Panc1 (cell line): ENCODE results near the gene SHISA4. TPM values are rescaled to one million over a fixed set of nuclear protein-coding genes. Genes with fewer than 3 reads are reported as not detected.

Experiments
- ATAC-seq: fragments of 200-7000 bp; cut with Tn5 transposase; 2 replicates; pipeline ENCODE4 v1.9.1; 2020; ENCODE audit warnings: mild to moderate bottlenecking, moderate library complexity
- BruUV-seq: library from RNA; stranded (reverse); fragments of 400-500 nt; replicated peaks from 2 replicates; lab custom pipeline; 2021; lab: Mats Ljungman, UMichigan
- CTCF ChIA-PET: fragments of 300-600 bp; sonication (Branson Sonifier 250); formaldehyde crosslinking; loops from one replicate; lab custom pipeline; 2022; ENCODE audit warnings: antibody characterized with exemption; lab: Charles Lee
- POLR2A ChIA-PET: fragments of 300-600 bp; sonication (Branson Sonifier 250); formaldehyde crosslinking; loops from one replicate; lab custom pipeline; 2022; ENCODE audit warnings: antibody characterized with exemption; lab: Charles Lee
- DNase-seq: peaks from one replicate; pipeline ENCODE4 v3.0.0-alpha.2; 2010; ENCODE audit warnings: low read depth, low spot score
- H3K27ac ChIP-seq: 2 replicates; pipeline ENCODE4 v1.5.1; 2011; ENCODE audit warnings: mild to moderate bottlenecking, low read length, inconsistent platforms
- H3K27me3 ChIP-seq: fragments of 200-500 bp; sonication (Bioruptor generic); 2 replicates; pipeline ENCODE4 v1.6.0; 2014; ENCODE audit warnings: low read length, inconsistent platforms; ENCODE audit not compliant: control insufficient read depth, insufficient read depth
- H3K36me3 ChIP-seq: fragments of 200-500 bp; sonication (Bioruptor generic); 2 replicates; pipeline ENCODE4 v1.5.1; 2014; ENCODE audit warnings: inconsistent platforms, mild to moderate bottlenecking, low read length, moderate library complexity; ENCODE audit not compliant: control insufficient read depth, insufficient read depth
- H3K4me1 ChIP-seq: 2 replicates; pipeline ENCODE4 v1.5.1; 2011; ENCODE audit warnings: inconsistent platforms, mild to moderate bottlenecking, low read length, moderate library complexity; ENCODE audit not compliant: control insufficient read depth, insufficient read depth
- H3K4me3 ChIP-seq, 2 experiments: 2 replicates each; pipeline ENCODE4 v1.5.1; 2011 to 2012; ENCODE audit warnings: low read depth in 2 of 2, low read length in 2 of 2, mild to moderate bottlenecking in 2 of 2, inconsistent platforms in 1 of 2, moderate library complexity in 1 of 2
- H3K9me3 ChIP-seq: fragments of 200-500 bp; sonication (Bioruptor generic); 2 replicates; pipeline ENCODE4 v1.5.1; 2014; ENCODE audit warnings: low read depth, mild to moderate bottlenecking, inconsistent platforms, low read length, moderate library complexity; ENCODE audit not compliant: control insufficient read depth, insufficient read depth
- POLR2AphosphoS5 ChIP-seq: IDR thresholded peaks from 2 replicates; pipeline ENCODE4 v1.6.1; 2012; ENCODE audit warnings: mild to moderate bottlenecking, low read depth, low read length, moderate library complexity
- REST ChIP-seq, 2 experiments: IDR thresholded peaks; 2 replicates each; pipeline ENCODE4 v1.6.1; 2011 to 2012; ENCODE audit warnings: low read depth in 2 of 2, control low read depth in 1 of 2, low read length in 1 of 2, mild to moderate bottlenecking in 1 of 2, moderate library complexity in 1 of 2; ENCODE audit not compliant: insufficient read depth in 1 of 2
- SIN3A ChIP-seq: IDR thresholded peaks from 2 replicates; pipeline ENCODE4 v1.6.1; 2012; ENCODE audit warnings: low read depth, mild to moderate bottlenecking, low read length, moderate library complexity, borderline replicate concordance; ENCODE audit not compliant: insufficient read depth
- TCF7L2 ChIP-seq: IDR thresholded peaks from 2 replicates; pipeline ENCODE4 v1.6.1; 2011; ENCODE audit warnings: mild to moderate bottlenecking, low read depth, low read length, inconsistent platforms
- in situ Hi-C: cut with HindIII; loops from 2 replicates; pipeline ENCODE4 v1.10.0; 2016; ENCODE audit warnings: low sequenced_read_pairs, low pct_unique_long_range_greater_than_20kb
- intact Hi-C: fragments of 100-400 bp; cut with micrococcal nuclease; formaldehyde crosslinking; loops from one replicate; pipeline ENCODE4 v1.10.0; 2022; ENCODE audit not compliant: unreplicated experiment
- total RNA-seq: library from RNA; stranded (reverse); gene quantifications from one replicate; pipeline ENCODE4 v1.2.1, GENCODE V29; 2021; ENCODE audit not compliant: unreplicated experiment
- TF ChIP-seq, protein P1 (sequence below): fragments of 450-650 bp; IDR thresholded peaks from 2 replicates; pipeline ENCODE4 v1.5.1; 2017; ENCODE audit warnings: mild to moderate bottlenecking

SHISA4 gene
- total RNA-seq, 1 experiment from 2014 or later = 38.2 TPM

DNA sequence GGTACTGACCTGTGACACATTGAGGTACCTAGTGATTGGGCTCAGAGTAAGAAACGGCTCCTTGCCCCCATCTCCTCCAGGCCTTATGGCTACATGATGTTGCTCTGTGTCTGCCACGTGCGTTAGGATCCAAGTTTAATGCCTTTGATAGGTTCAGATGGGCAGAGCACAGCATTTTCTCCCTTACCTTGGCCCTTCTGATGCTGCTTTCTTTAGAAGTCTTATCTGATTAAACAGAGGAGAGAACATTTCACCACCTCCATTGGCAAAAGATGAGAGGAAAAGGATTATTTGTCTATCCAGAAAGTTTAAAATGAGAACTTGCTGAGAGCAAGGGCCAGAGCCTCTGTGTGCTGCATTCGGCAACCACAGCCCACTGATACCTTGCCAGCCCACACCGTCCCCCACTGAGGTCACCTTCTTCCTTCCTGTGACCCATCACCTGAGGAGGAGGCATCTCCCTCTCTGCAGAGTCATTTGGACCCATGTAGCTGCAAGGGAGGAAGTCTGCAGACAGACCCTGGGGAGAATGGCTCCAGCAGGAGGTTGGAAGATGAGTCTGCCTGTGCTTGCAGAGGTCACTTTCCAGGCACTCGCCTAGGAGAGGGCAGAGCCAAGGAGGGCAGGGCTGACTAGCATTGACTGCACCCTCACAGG lies 16.7 kb downstream of the SHISA4 start:
- TF ChIP-seq, protein P1, sequence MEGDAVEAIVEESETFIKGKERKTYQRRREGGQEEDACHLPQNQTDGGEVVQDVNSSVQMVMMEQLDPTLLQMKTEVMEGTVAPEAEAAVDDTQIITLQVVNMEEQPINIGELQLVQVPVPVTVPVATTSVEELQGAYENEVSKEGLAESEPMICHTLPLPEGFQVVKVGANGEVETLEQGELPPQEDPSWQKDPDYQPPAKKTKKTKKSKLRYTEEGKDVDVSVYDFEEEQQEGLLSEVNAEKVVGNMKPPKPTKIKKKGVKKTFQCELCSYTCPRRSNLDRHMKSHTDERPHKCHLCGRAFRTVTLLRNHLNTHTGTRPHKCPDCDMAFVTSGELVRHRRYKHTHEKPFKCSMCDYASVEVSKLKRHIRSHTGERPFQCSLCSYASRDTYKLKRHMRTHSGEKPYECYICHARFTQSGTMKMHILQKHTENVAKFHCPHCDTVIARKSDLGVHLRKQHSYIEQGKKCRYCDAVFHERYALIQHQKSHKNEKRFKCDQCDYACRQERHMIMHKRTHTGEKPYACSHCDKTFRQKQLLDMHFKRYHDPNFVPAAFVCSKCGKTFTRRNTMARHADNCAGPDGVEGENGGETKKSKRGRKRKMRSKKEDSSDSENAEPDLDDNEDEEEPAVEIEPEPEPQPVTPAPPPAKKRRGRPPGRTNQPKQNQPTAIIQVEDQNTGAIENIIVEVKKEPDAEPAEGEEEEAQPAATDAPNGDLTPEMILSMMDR = no peak
- TF ChIP-seq REST (IDR thresholded peaks at IDR 0.05; ENCODE audit: insufficient read depth in 1 of 2, low read depth in 2 of 2, low read length in 1 of 2) = no peak
- no peak for TF ChIP-seq SIN3A
- TF ChIP-seq POLR2AphosphoS5 = no peak
- no peak for TF ChIP-seq TCF7L2
- DNase-seq = no peak
- Histone ChIP-seq H3K36me3 (no peaks in the 10 kb centered on the region), H3K27ac (no peak overlapping the region), H3K4me1 (no peaks in the 10 kb centered on the region), H3K27me3 (no peaks in the 10 kb centered on the region), H3K9me3 (no peaks in the 10 kb centered on the region), H3K4me3 (no peak overlapping the region)
- in situ Hi-C loops (no loop called here), intact Hi-C loops (no loop called here)
- no peak for ATAC-seq
- ChIA-PET CTCF (interaction anchor here (0.6 to 0.9 kb wide), 3 partner anchors 12 to 94 kb away, joined by 3 to 5 read pairs (median 3); no protein-coding TSS in a partner anchor), POLR2A (no interaction called here)
- no TSS peak for BruUV-seq

GRCh38 chr1:201906336-201906735 lies 17.6 kb downstream of the SHISA4 start:
- H3K27me3 ChIP-seq = no peaks in the 10 kb centered on the region
- no peak overlapping the region for H3K27ac ChIP-seq
- no TSS peak for BruUV-seq
- DNase-seq (no peak), ATAC-seq (no peak)
- no peaks in the 10 kb centered on the region for H3K36me3 ChIP-seq
- H3K9me3 ChIP-seq = no peaks in the 10 kb centered on the region
- no peak for TF ChIP-seq TCF7L2
- no peak for TF ChIP-seq POLR2AphosphoS5
- no peak for TF ChIP-seq REST (IDR thresholded peaks at IDR 0.05; ENCODE audit: insufficient read depth in 1 of 2, low read depth in 2 of 2, low read length in 1 of 2)
- TF ChIP-seq, protein P1 = no peak
- TF ChIP-seq SIN3A = no peak
- CTCF ChIA-PET = interaction anchor here (0.9 to 1.4 kb wide), 2 partner anchors 10 to 13 kb away, joined by 3 read pairs; no protein-coding TSS in a partner anchor
- POLR2A ChIA-PET = no interaction called here
- no peak overlapping the region for H3K4me3 ChIP-seq
- intact Hi-C loops (no loop called here), in situ Hi-C loops (no loop called here)
- no peaks in the 10 kb centered on the region for H3K4me1 ChIP-seq
